ENCODE measurements around the gene INTS7. TPM values are rescaled to one million over a fixed set of nuclear protein-coding genes. Genes with fewer than 3 reads are reported as not detected.

INTS7 gene
- polyA plus RNA-seq, 1 of the 3 experiments (the other 2 are of a cell fraction): 8.7 TPM

GRCh38 chr1:211912844-211913432 lies 122.4 kb downstream of the INTS7 start:
- peaks cover 5% of the 10 kb centered on the region for H3F3A ChIP-seq (replicated peaks; ENCODE audit: insufficient read depth)
- WGBS (ENCODE audit: low lambda C conversion rate): 87% methylated on average over 13 of the region's 13 CpGs
- 0 out of 4 replicates have a peak, but pooled peaks cover 0 to 4% of the 10 kb centered on the region in 2 experiments for H3K4me1 ChIP-seq (ENCODE audit: control insufficient read depth in 1 of 2, insufficient read depth in 2 of 2, low read depth in 1 of 2, low read length in 1 of 2)
- no peaks in the 10 kb centered on the region for H3K36me3 ChIP-seq (replicated peaks in 1 of 2; ENCODE audit: control insufficient read depth in 1 of 2, insufficient read depth in 2 of 2, low read length in 1 of 2)
- no peaks in the 10 kb centered on the region for H4K20me1 ChIP-seq (ENCODE audit: insufficient read depth)
- ChIA-PET POLR2A (no interaction called here), CTCF (interaction anchor here (0.7 to 0.9 kb wide), 2 partner anchors 233 to 543 kb away, joined by 3 read pairs; no protein-coding TSS in a partner anchor)
- no peak overlapping the region for H3K4me2 ChIP-seq
- no peak overlapping the region for H3K9ac ChIP-seq
- no peak overlapping the region for H3K4me3 ChIP-seq (ENCODE audit: low read depth in 2 of 2, low read length in 1 of 2)
- H3K27me3 ChIP-seq (ENCODE audit: insufficient read depth): no peaks in the 10 kb centered on the region
- no peaks in the 10 kb centered on the region for H3K9me3 ChIP-seq
- H2AFZ ChIP-seq (ENCODE audit: low read depth): no peak overlapping the region
- TF ChIP-seq SIN3A (IDR thresholded peaks at IDR 0.05; ENCODE audit: borderline replicate concordance, low read depth, low read length) (no peak), EP300 (IDR thresholded peaks at IDR 0.05; ENCODE audit: borderline replicate concordance in 1 of 2, low read depth in 1 of 2, low read length in 1 of 2) (no peak), ELF1 (IDR thresholded peaks at IDR 0.05) (no peak), USF1 (IDR thresholded peaks at IDR 0.05; ENCODE audit: borderline replicate concordance, low read depth) (no peak), TCF12 (IDR thresholded peaks at IDR 0.05) (no peak), RAD21 (IDR thresholded peaks at IDR 0.05; ENCODE audit: low read length) (no peak), CTCF (IDR thresholded peaks at IDR 0.05) (no peak), MEF2A (IDR thresholded peaks at IDR 0.05; ENCODE audit: borderline replicate concordance, low read depth) (no peak), RFX5 (IDR thresholded peaks at IDR 0.05; ENCODE audit: low read length) (no peak), FOXM1 (IDR thresholded peaks at IDR 0.05; ENCODE audit: low read depth) (no peak), JUND (IDR thresholded peaks at IDR 0.05) (no peak), EZH2phosphoT487 (IDR thresholded peaks at IDR 0.05; ENCODE audit: borderline replicate concordance, low read depth) (no peak), TAF1 (IDR thresholded peaks at IDR 0.05; ENCODE audit: borderline replicate concordance, low read depth, low read length) (no peak), FOXJ3 (CRISPR knock-in tag; IDR thresholded peaks at IDR 0.05) (no peak), YY1 (IDR thresholded peaks at IDR 0.05; ENCODE audit: low read depth) (no peak)
- TF ChIP-seq, protein P1, sequence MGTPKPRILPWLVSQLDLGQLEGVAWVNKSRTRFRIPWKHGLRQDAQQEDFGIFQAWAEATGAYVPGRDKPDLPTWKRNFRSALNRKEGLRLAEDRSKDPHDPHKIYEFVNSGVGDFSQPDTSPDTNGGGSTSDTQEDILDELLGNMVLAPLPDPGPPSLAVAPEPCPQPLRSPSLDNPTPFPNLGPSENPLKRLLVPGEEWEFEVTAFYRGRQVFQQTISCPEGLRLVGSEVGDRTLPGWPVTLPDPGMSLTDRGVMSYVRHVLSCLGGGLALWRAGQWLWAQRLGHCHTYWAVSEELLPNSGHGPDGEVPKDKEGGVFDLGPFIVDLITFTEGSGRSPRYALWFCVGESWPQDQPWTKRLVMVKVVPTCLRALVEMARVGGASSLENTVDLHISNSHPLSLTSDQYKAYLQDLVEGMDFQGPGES (IDR thresholded peaks at IDR 0.05; ENCODE audit: low read depth, low read length): no peak
- TF ChIP-seq, protein P2, sequence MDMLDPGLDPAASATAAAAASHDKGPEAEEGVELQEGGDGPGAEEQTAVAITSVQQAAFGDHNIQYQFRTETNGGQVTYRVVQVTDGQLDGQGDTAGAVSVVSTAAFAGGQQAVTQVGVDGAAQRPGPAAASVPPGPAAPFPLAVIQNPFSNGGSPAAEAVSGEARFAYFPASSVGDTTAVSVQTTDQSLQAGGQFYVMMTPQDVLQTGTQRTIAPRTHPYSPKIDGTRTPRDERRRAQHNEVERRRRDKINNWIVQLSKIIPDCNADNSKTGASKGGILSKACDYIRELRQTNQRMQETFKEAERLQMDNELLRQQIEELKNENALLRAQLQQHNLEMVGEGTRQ (IDR thresholded peaks at IDR 0.05; ENCODE audit: borderline replicate concordance, low read depth, low read length): no peak
- H3K79me2 ChIP-seq (ENCODE audit: insufficient read depth): no peaks in the 10 kb centered on the region
- no peaks in the 10 kb centered on the region for H3K9me2 ChIP-seq
- DNase-seq: no peak
- no peak overlapping the region for H3K27ac ChIP-seq (ENCODE audit: low read depth in 2 of 2, low read length in 1 of 2)
